HG02973 (cell line): ENCODE measurements around the gene ADGRL3.

ENCODE experiments used
- ATAC-seq: cut with Tn5 transposase; IDR thresholded peaks from one replicate; pipeline ENCODE4 v1.9.1; 2021; ENCODE audit warnings: moderate library complexity; ENCODE audit not compliant: unreplicated experiment

The ADGRL3 gene

GRCh38 chr4:62028745-62029144 is 828.6 kb downstream of the ADGRL3 start:
- no peak for ATAC-seq

- ATAC-seq: no peak
Observed at GRCh38 chr4:62030958-62031357, 830.8 kb downstream of the ADGRL3 start.

GRCh38 chr4:62037571-62037970 is 837.4 kb downstream of the ADGRL3 start:
- no peak for ATAC-seq

- ATAC-seq: no peak
Observed at GRCh38 chr4:62051332-62051731, 851.2 kb downstream of the ADGRL3 start.

- ATAC-seq: no peak
Observed at GRCh38 chr4:62053974-62054373, 853.8 kb downstream of the ADGRL3 start.

- ATAC-seq: no peak
Observed at GRCh38 chr4:62057031-62057430, 856.9 kb downstream of the ADGRL3 start.

GRCh38 chr4:62058571-62058970 is 858.4 kb downstream of the ADGRL3 start:
- no peak for ATAC-seq

- ATAC-seq: no peak
Observed at GRCh38 chr4:62070291-62070852, 870.2 kb downstream of the ADGRL3 start.

GRCh38 chr4:62075089-62075488 is 875.0 kb downstream of the ADGRL3 start:
- ATAC-seq: no peak

- no peak for ATAC-seq
Observed at GRCh38 chr4:62075521-62075920, 875.4 kb downstream of the ADGRL3 start.

- ATAC-seq: no peak
Observed at GRCh38 chr4:62077406-62077805, 877.3 kb downstream of the ADGRL3 start.

- no peak for ATAC-seq
Observed at GRCh38 chr4:62080431-62080830, 880.3 kb downstream of the ADGRL3 start.

GRCh38 chr4:62087706-62088105 is 887.6 kb downstream of the ADGRL3 start:
- ATAC-seq: no peak

GRCh38 chr4:62093735-62094134 is 893.6 kb downstream of the ADGRL3 start:
- no peak for ATAC-seq

- ATAC-seq: no peak
Observed at GRCh38 chr4:62096881-62097280, 896.8 kb downstream of the ADGRL3 start.

- no peak for ATAC-seq
Observed at GRCh38 chr4:62115216-62115615, 915.1 kb downstream of the ADGRL3 start.

GRCh38 chr4:62117886-62118285 is 917.8 kb downstream of the ADGRL3 start:
- ATAC-seq: no peak

- no peak for ATAC-seq
Observed at GRCh38 chr4:62118558-62118957, 918.4 kb downstream of the ADGRL3 start.

- ATAC-seq: no peak
Observed at GRCh38 chr4:62119195-62119594, 919.1 kb downstream of the ADGRL3 start.

GRCh38 chr4:62126064-62126732 is 926.1 kb downstream of the ADGRL3 start:
- no peak for ATAC-seq
